Activated naive CD4-positive, alpha-beta T cell treated with anti-CD3 and anti-CD28 coated beads, Interleukin-2, amount 50 U/mL, for 24 hours (primary cell): Measurements from ENCODE around the gene AMIGO2.

ENCODE experiments used
- H3K27ac Mint-ChIP-seq: one replicate; pipeline ENCODE4 v1.8.0; 2021; ENCODE audit warnings: mild to moderate bottlenecking, mixed read lengths
- H3K27me3 Mint-ChIP-seq: one replicate; pipeline ENCODE4 v1.8.0; 2021; ENCODE audit warnings: mixed read lengths
- H3K36me3 Mint-ChIP-seq: one replicate; pipeline ENCODE4 v1.8.0; 2021; ENCODE audit warnings: mixed read lengths
- H3K4me1 Mint-ChIP-seq: one replicate; pipeline ENCODE4 v1.8.0; 2021; ENCODE audit warnings: mixed read lengths
- H3K4me3 Mint-ChIP-seq: one replicate; pipeline ENCODE4 v1.8.0; 2021; ENCODE audit warnings: mild to moderate bottlenecking, mixed read lengths
- H3K9me3 Mint-ChIP-seq: one replicate; pipeline ENCODE4 v1.8.0; 2021; ENCODE audit warnings: mixed read lengths

The AMIGO2 gene

GRCh38 chr12:47105914-47106674, 26.3 kb upstream of the AMIGO2 start:
- Mint-ChIP-seq H3K9me3 (no peaks in the 10 kb centered on the region), H3K36me3 (peaks cover 23% of the 10 kb centered on the region), H3K27ac (no peak overlapping the region), H3K27me3 (no peaks in the 10 kb centered on the region), H3K4me1 (peaks cover 25% of the 10 kb centered on the region), H3K4me3 (no peak overlapping the region)

- Mint-ChIP-seq H3K27me3 (no peaks in the 10 kb centered on the region), H3K36me3 (peaks cover 16% of the 10 kb centered on the region), H3K27ac (no peak overlapping the region), H3K4me3 (no peak overlapping the region), H3K9me3 (no peaks in the 10 kb centered on the region), H3K4me1 (peaks cover 6% of the 10 kb centered on the region)
Observed at GRCh38 chr12:47102845-47103651, 23.3 kb upstream of the AMIGO2 start.

GRCh38 chr12:47102406-47102805, 22.6 kb upstream of the AMIGO2 start:
- Mint-ChIP-seq H3K27ac (no peak overlapping the region), H3K4me1 (peaks cover 6% of the 10 kb centered on the region), H3K27me3 (no peaks in the 10 kb centered on the region), H3K36me3 (peaks cover 16% of the 10 kb centered on the region), H3K9me3 (no peaks in the 10 kb centered on the region), H3K4me3 (no peak overlapping the region)

GRCh38 chr12:47100160-47100559, 20.4 kb upstream of the AMIGO2 start:
- no peaks in the 10 kb centered on the region for H3K9me3 Mint-ChIP-seq
- H3K36me3 Mint-ChIP-seq = peaks cover 6% of the 10 kb centered on the region
- H3K4me1 Mint-ChIP-seq = peaks cover 9% of the 10 kb centered on the region
- H3K27me3 Mint-ChIP-seq = no peaks in the 10 kb centered on the region
- no peak overlapping the region for H3K4me3 Mint-ChIP-seq
- H3K27ac Mint-ChIP-seq = no peak overlapping the region

- no peaks in the 10 kb centered on the region for H3K9me3 Mint-ChIP-seq
Observed at GRCh38 chr12:47099610-47100009, 19.9 kb upstream of the AMIGO2 start.

GRCh38 chr12:47098099-47098498, 18.3 kb upstream of the AMIGO2 start:
- Mint-ChIP-seq H3K4me1 (peaks cover 28% of the 10 kb centered on the region), H3K36me3 (peaks cover 2% of the 10 kb centered on the region), H3K27ac (no peak overlapping the region), H3K9me3 (no peaks in the 10 kb centered on the region), H3K4me3 (no peak overlapping the region), H3K27me3 (no peaks in the 10 kb centered on the region)

More at GRCh38 chr12:47099610-47100009, 19.9 kb upstream of the AMIGO2 start:
- peaks cover 13% of the 10 kb centered on the region for H3K4me1 Mint-ChIP-seq
- no peaks in the 10 kb centered on the region for H3K27me3 Mint-ChIP-seq
- peaks cover 2% of the 10 kb centered on the region for H3K36me3 Mint-ChIP-seq
- no peak overlapping the region for H3K4me3 Mint-ChIP-seq
- H3K27ac Mint-ChIP-seq = no peak overlapping the region

GRCh38 chr12:47097276-47097896, 17.6 kb upstream of the AMIGO2 start:
- H3K4me3 Mint-ChIP-seq = no peak overlapping the region
- no peaks in the 10 kb centered on the region for H3K9me3 Mint-ChIP-seq
- peaks cover 36% of the 10 kb centered on the region for H3K4me1 Mint-ChIP-seq
- H3K27ac Mint-ChIP-seq = no peak overlapping the region
- H3K27me3 Mint-ChIP-seq = no peaks in the 10 kb centered on the region
- peaks cover 2% of the 10 kb centered on the region for H3K36me3 Mint-ChIP-seq

- H3K4me3 Mint-ChIP-seq = peak overlapping the region; percentile 24
Observed at GRCh38 chr12:47095446-47096236, 15.9 kb upstream of the AMIGO2 start.

GRCh38 chr12:47094804-47095203, 15.0 kb upstream of the AMIGO2 start:
- H3K4me3 Mint-ChIP-seq = peak overlapping the region; percentile 24
- no peaks in the 10 kb centered on the region for H3K9me3 Mint-ChIP-seq
- H3K27ac Mint-ChIP-seq = no peak overlapping the region
- peaks cover 38% of the 10 kb centered on the region for H3K4me1 Mint-ChIP-seq
- H3K36me3 Mint-ChIP-seq = peaks cover 8% of the 10 kb centered on the region
- H3K27me3 Mint-ChIP-seq = no peaks in the 10 kb centered on the region

More at GRCh38 chr12:47095446-47096236, 15.9 kb upstream of the AMIGO2 start:
- Mint-ChIP-seq H3K36me3 (peaks cover 5% of the 10 kb centered on the region), H3K4me1 (peaks cover 38% of the 10 kb centered on the region), H3K27me3 (no peaks in the 10 kb centered on the region), H3K9me3 (no peaks in the 10 kb centered on the region), H3K27ac (peak overlapping the region; percentile 37)

GRCh38 chr12:47091009-47091408, 11.2 kb upstream of the AMIGO2 start:
- Mint-ChIP-seq H3K4me3 (no peak overlapping the region), H3K4me1 (peaks cover 50% of the 10 kb centered on the region), H3K27ac (no peak overlapping the region), H3K36me3 (peaks cover 8% of the 10 kb centered on the region), H3K9me3 (no peaks in the 10 kb centered on the region), H3K27me3 (no peaks in the 10 kb centered on the region)

- peaks cover 6% of the 10 kb centered on the region for H3K36me3 Mint-ChIP-seq
- no peaks in the 10 kb centered on the region for H3K9me3 Mint-ChIP-seq
- H3K27me3 Mint-ChIP-seq = no peaks in the 10 kb centered on the region
- H3K4me3 Mint-ChIP-seq = no peak overlapping the region
- H3K4me1 Mint-ChIP-seq = peaks cover 51% of the 10 kb centered on the region
- H3K27ac Mint-ChIP-seq = peak overlapping the region; percentile 6
Observed at GRCh38 chr12:47088021-47088944, 8.5 kb upstream of the AMIGO2 start.

- no peak overlapping the region for H3K4me3 Mint-ChIP-seq
- no peak overlapping the region for H3K27ac Mint-ChIP-seq
- no peaks in the 10 kb centered on the region for H3K9me3 Mint-ChIP-seq
- no peaks in the 10 kb centered on the region for H3K27me3 Mint-ChIP-seq
- H3K4me1 Mint-ChIP-seq = peaks cover 51% of the 10 kb centered on the region
- peaks cover 6% of the 10 kb centered on the region for H3K36me3 Mint-ChIP-seq
Observed at GRCh38 chr12:47087088-47087688, 7.4 kb upstream of the AMIGO2 start.

GRCh38 chr12:47085815-47086252, 6.1 kb upstream of the AMIGO2 start:
- Mint-ChIP-seq H3K27me3 (no peaks in the 10 kb centered on the region), H3K36me3 (peaks cover 7% of the 10 kb centered on the region), H3K9me3 (no peaks in the 10 kb centered on the region), H3K4me1 (peaks cover 64% of the 10 kb centered on the region), H3K27ac (peak overlapping the region; percentile 91), H3K4me3 (peak overlapping the region; percentile 8)

- H3K27me3 Mint-ChIP-seq = no peaks in the 10 kb centered on the region
- H3K4me3 Mint-ChIP-seq = peak overlapping the region; percentile 37
Observed at GRCh38 chr12:47084172-47084571, 4.4 kb upstream of the AMIGO2 start.

More at GRCh38 chr12:47084172-47084571, 4.4 kb upstream of the AMIGO2 start:
- no peaks in the 10 kb centered on the region for H3K9me3 Mint-ChIP-seq
- peaks cover 10% of the 10 kb centered on the region for H3K36me3 Mint-ChIP-seq
- peak overlapping the region; percentile 56 for H3K27ac Mint-ChIP-seq
- peaks cover 68% of the 10 kb centered on the region for H3K4me1 Mint-ChIP-seq
